ENCODE data around the gene STAT3. TPM values are rescaled to one million over a fixed set of nuclear protein-coding genes. Genes with fewer than 3 reads are reported as not detected.

The STAT3 gene
- total and polyA plus RNA-seq, 2 donors (not counting 3 experiments of a cell fraction or from before 2014, with no cell fraction given): 59.1 to 124 TPM

GRCh38 chr17:42272162-42272907, 115.9 kb downstream of the STAT3 start:
- Histone ChIP-seq H3K9ac (replicated peaks; ENCODE audit: extremely low read depth, insufficient read depth, low read length) (no peak overlapping the region), H3K36me3 (ENCODE audit: control insufficient read depth in 2 of 2, extremely low read depth in 1 of 2, insufficient read depth in 2 of 2, low read length in 2 of 2) (no peaks in the 10 kb centered on the region), H3K9me3 (replicated peaks; ENCODE audit: control insufficient read depth, insufficient read depth, low read length) (no peaks in the 10 kb centered on the region), H3K4me2 (ENCODE audit: insufficient read depth, low read length) (no peak overlapping the region), H3K27me3 (ENCODE audit: control insufficient read depth in 2 of 2, insufficient read depth in 2 of 2, low read length in 2 of 2) (no peaks in the 10 kb centered on the region), H3K79me2 (ENCODE audit: control insufficient read depth, insufficient read depth, low read length) (peaks cover 72% of the 10 kb centered on the region), H3K9me1 (replicated peaks; ENCODE audit: control insufficient read depth, extremely low read depth, insufficient read depth, low read length) (no peaks in the 10 kb centered on the region), H3K4me3 (replicated peaks in 1 of 3; ENCODE audit: insufficient read depth in 1 of 3, low read depth in 1 of 3, low read length in 3 of 3) (no peak overlapping the region), H3K27ac (ENCODE audit: insufficient read depth, low read depth, low read length) (no peak overlapping the region), H2AFZ (ENCODE audit: low read depth, low read length) (no peak overlapping the region), H4K20me1 (replicated peaks; ENCODE audit: control insufficient read depth, extremely low read depth, insufficient read depth, low read length) (no peaks in the 10 kb centered on the region), H3K4me1 (ENCODE audit: control insufficient read depth, extremely low read depth, insufficient read depth, low read length) (peaks cover 14% of the 10 kb centered on the region)
- dilution Hi-C loops (cut with MboI; ENCODE audit: extremely low pct_ligation_motif_present, low sequenced_read_pairs): no loop called here
- no peak for TF ChIP-seq POLR2A (IDR thresholded peaks at IDR 0.05; ENCODE audit: low read depth, low read length)
- no peak for TF ChIP-seq JUN (IDR thresholded peaks at IDR 0.05; ENCODE audit: borderline replicate concordance, insufficient read depth, insufficient read length, low read depth)
- no peak for TF ChIP-seq CTCF (IDR thresholded peaks at IDR 0.05; ENCODE audit: extremely low read depth in 1 of 2, insufficient read depth in 1 of 2, low read depth in 1 of 2, low read length in 2 of 2)
- no TSS peak for BruUV-seq (replicated peaks)
- DNase-seq (ENCODE audit: low read depth, low spot score) (no peak), FAIRE-seq (no peak)
- CTCF ChIA-PET: interaction anchor here (1.6 kb wide), 1 partner anchor 50 kb away, joined by 5 read pairs; no protein-coding TSS in a partner anchor
- intact Hi-C loops (cut with micrococcal nuclease): loop anchor here (10.0 kb wide), 1 partner anchor 138 kb away; no protein-coding TSS in a partner anchor
- POLR2A ChIA-PET: no interaction called here

- TF ChIP-seq EZH2 (IDR thresholded peaks at IDR 0.05; ENCODE audit: borderline replicate concordance, low read depth, low read length, severe bottlenecking) (no peak), FOS (IDR thresholded peaks at IDR 0.05; ENCODE audit: borderline replicate concordance, insufficient read depth, low read length) (no peak), JUN (IDR thresholded peaks at IDR 0.05; ENCODE audit: borderline replicate concordance, insufficient read depth, insufficient read length, low read depth) (no peak), CTCF (IDR thresholded peaks at IDR 0.05; ENCODE audit: extremely low read depth in 1 of 2, insufficient read depth in 1 of 2, low read depth in 1 of 2, low read length in 2 of 2) (no peak), POLR2A (IDR thresholded peaks at IDR 0.05; ENCODE audit: low read depth, low read length) (no peak), MAX (IDR thresholded peaks at IDR 0.05; ENCODE audit: insufficient read depth, insufficient read length) (no peak), POLR2AphosphoS5 (IDR thresholded peaks at IDR 0.05; ENCODE audit: insufficient read depth, low read depth, low read length) (no peak)
Observed at GRCh38 chr17:42271779-42272035, 116.5 kb downstream of the STAT3 start.

More at GRCh38 chr17:42271779-42272035, 116.5 kb downstream of the STAT3 start:
- Histone ChIP-seq H3K4me2 (ENCODE audit: insufficient read depth, low read length) (no peak overlapping the region), H3K27ac (ENCODE audit: insufficient read depth, low read depth, low read length) (no peak overlapping the region), H3K9me3 (replicated peaks; ENCODE audit: control insufficient read depth, insufficient read depth, low read length) (no peaks in the 10 kb centered on the region), H3K4me1 (ENCODE audit: control insufficient read depth, extremely low read depth, insufficient read depth, low read length) (peaks cover 9% of the 10 kb centered on the region), H4K20me1 (replicated peaks; ENCODE audit: control insufficient read depth, extremely low read depth, insufficient read depth, low read length) (no peaks in the 10 kb centered on the region), H3K9ac (replicated peaks; ENCODE audit: extremely low read depth, insufficient read depth, low read length) (no peak overlapping the region), H3K4me3 (replicated peaks in 1 of 3; ENCODE audit: insufficient read depth in 1 of 3, low read depth in 1 of 3, low read length in 3 of 3) (no peak overlapping the region), H3K79me2 (ENCODE audit: control insufficient read depth, insufficient read depth, low read length) (peaks cover 77% of the 10 kb centered on the region), H3K36me3 (ENCODE audit: control insufficient read depth in 2 of 2, extremely low read depth in 1 of 2, insufficient read depth in 2 of 2, low read length in 2 of 2) (no peaks in the 10 kb centered on the region), H2AFZ (ENCODE audit: low read depth, low read length) (no peak overlapping the region), H3K9me1 (replicated peaks; ENCODE audit: control insufficient read depth, extremely low read depth, insufficient read depth, low read length) (no peaks in the 10 kb centered on the region), H3K27me3 (ENCODE audit: control insufficient read depth in 2 of 2, insufficient read depth in 2 of 2, low read length in 2 of 2) (no peaks in the 10 kb centered on the region)
- dilution Hi-C loops (cut with MboI; ENCODE audit: extremely low pct_ligation_motif_present, low sequenced_read_pairs): no loop called here
- BruUV-seq (replicated peaks): no TSS peak
- POLR2A ChIA-PET: no interaction called here
- DNase-seq (ENCODE audit: low read depth, low spot score) (no peak), FAIRE-seq (no peak)
- CTCF ChIA-PET: interaction anchor here (1.0 kb wide), 1 partner anchor 50 kb away, joined by 3 read pairs; no protein-coding TSS in a partner anchor
- intact Hi-C loops (cut with micrococcal nuclease): loop anchor here (10.0 kb wide), 1 partner anchor 137 kb away; no protein-coding TSS in a partner anchor
